ENCODE data around the gene CCDC97. TPM values are rescaled to one million over a fixed set of nuclear protein-coding genes. Genes with fewer than 3 reads are reported as not detected.

Gene CCDC97
- total RNA-seq, 1 donor: 11.2 TPM

- no peak for TF ChIP-seq CTCF (IDR thresholded peaks at IDR 0.05; ENCODE audit: insufficient read depth, low read depth, low read length)
- DNase-seq (ENCODE audit: low read depth): peak; percentile 44
- peak overlapping the region; percentile 89 for H3K4me3 ChIP-seq (ENCODE audit: low read depth, low read length)
Measured at GRCh38 chr19:41265395-41266153, 44.4 kb upstream of the CCDC97 start.

GRCh38 chr19:41269055-41269454, 40.9 kb upstream of the CCDC97 start:
- TF ChIP-seq CTCF (IDR thresholded peaks at IDR 0.05; ENCODE audit: insufficient read depth, low read depth, low read length): no peak
- no peak overlapping the region for H3K4me3 ChIP-seq (ENCODE audit: low read depth, low read length)
- no peak for DNase-seq (ENCODE audit: low read depth)

- TF ChIP-seq CTCF (IDR thresholded peaks at IDR 0.05; ENCODE audit: insufficient read depth, low read depth, low read length): no peak
- DNase-seq (ENCODE audit: low read depth): no peak
- no peak overlapping the region for H3K4me3 ChIP-seq (ENCODE audit: low read depth, low read length)
Measured at GRCh38 chr19:41269571-41269970, 40.4 kb upstream of the CCDC97 start.

GRCh38 chr19:41273076-41273475, 36.9 kb upstream of the CCDC97 start:
- no peak for TF ChIP-seq CTCF (IDR thresholded peaks at IDR 0.05; ENCODE audit: insufficient read depth, low read depth, low read length)
- DNase-seq (ENCODE audit: low read depth): no peak
- no peak overlapping the region for H3K4me3 ChIP-seq (ENCODE audit: low read depth, low read length)

- DNase-seq (ENCODE audit: low read depth): no peak
- H3K4me3 ChIP-seq (ENCODE audit: low read depth, low read length): no peak overlapping the region
- no peak for TF ChIP-seq CTCF (IDR thresholded peaks at IDR 0.05; ENCODE audit: insufficient read depth, low read depth, low read length)
Measured at GRCh38 chr19:41274802-41275201, 35.2 kb upstream of the CCDC97 start.

GRCh38 chr19:41276231-41276630, 33.7 kb upstream of the CCDC97 start:
- DNase-seq (ENCODE audit: low read depth): peak; percentile 66
- TF ChIP-seq CTCF (IDR thresholded peaks at IDR 0.05; ENCODE audit: insufficient read depth, low read depth, low read length): no peak

GRCh38 chr19:41278478-41278877, 31.5 kb upstream of the CCDC97 start:
- H3K4me3 ChIP-seq (ENCODE audit: low read depth, low read length): no peak overlapping the region
- no peak for TF ChIP-seq CTCF (IDR thresholded peaks at IDR 0.05; ENCODE audit: insufficient read depth, low read depth, low read length)
- no peak for DNase-seq (ENCODE audit: low read depth)

More at GRCh38 chr19:41276231-41276630, 33.7 kb upstream of the CCDC97 start:
- no peak overlapping the region for H3K4me3 ChIP-seq (ENCODE audit: low read depth, low read length)
